Activated T-cell treated with anti-CD3 and anti-CD28 coated beads for 4 hours (primary cell): ENCODE measurements around the gene HHIPL1.

ENCODE experiments used
- DNase-seq: peaks from one replicate; pipeline ENCODE4 v3.0.0-alpha.2; 2020

HHIPL1 gene

GRCh38 chr14:99698236-99698635 lies 53.3 kb downstream of the HHIPL1 start:
- DNase-seq: no peak

- DNase-seq: no peak
These were observed 53.7 kb downstream of the HHIPL1 start for GRCh38 chr14:99698642-99699041.

- DNase-seq: no peak
These were observed 54.3 kb downstream of the HHIPL1 start for GRCh38 chr14:99699085-99699760.

- no peak for DNase-seq
These were observed 54.9 kb downstream of the HHIPL1 start for GRCh38 chr14:99699861-99700260.

GRCh38 chr14:99700379-99700778 lies 55.5 kb downstream of the HHIPL1 start:
- no peak for DNase-seq

- DNase-seq: no peak
These were observed 56.3 kb downstream of the HHIPL1 start for GRCh38 chr14:99701260-99701659.

GRCh38 chr14:99702115-99702514 lies 57.2 kb downstream of the HHIPL1 start:
- no peak for DNase-seq

- no peak for DNase-seq
These were observed 58.5 kb downstream of the HHIPL1 start for GRCh38 chr14:99703381-99703780.

GRCh38 chr14:99704037-99704436 lies 59.1 kb downstream of the HHIPL1 start:
- DNase-seq: no peak

GRCh38 chr14:99706107-99706900 lies 61.4 kb downstream of the HHIPL1 start:
- no peak for DNase-seq

GRCh38 chr14:99707420-99707819 lies 62.5 kb downstream of the HHIPL1 start:
- no peak for DNase-seq

GRCh38 chr14:99707921-99708320 lies 63.0 kb downstream of the HHIPL1 start:
- no peak for DNase-seq

GRCh38 chr14:99708449-99708848 lies 63.5 kb downstream of the HHIPL1 start:
- DNase-seq: no peak

- no peak for DNase-seq
These were observed 69.0 kb downstream of the HHIPL1 start for GRCh38 chr14:99713972-99714371.

GRCh38 chr14:99715266-99716000 lies 70.5 kb downstream of the HHIPL1 start:
- no peak for DNase-seq

GRCh38 chr14:99716091-99716849 lies 71.3 kb downstream of the HHIPL1 start:
- no peak for DNase-seq

GRCh38 chr14:99716850-99717681 lies 72.1 kb downstream of the HHIPL1 start:
- no peak for DNase-seq

GRCh38 chr14:99717682-99718013 lies 72.7 kb downstream of the HHIPL1 start:
- DNase-seq: no peak

- DNase-seq: no peak
These were observed 73.3 kb downstream of the HHIPL1 start for GRCh38 chr14:99718031-99718810.

- no peak for DNase-seq
These were observed 73.9 kb downstream of the HHIPL1 start for GRCh38 chr14:99718811-99719192.
